Measurements from ENCODE around the gene STMN3. TPM values are rescaled to one million over a fixed set of nuclear protein-coding genes. Genes with fewer than 3 reads are reported as not detected.

The STMN3 gene
- total RNA-seq, 1 experiment from 2014 or later = 49.8 TPM

GRCh38 chr20:63590218-63591146 is 62.7 kb downstream of the STMN3 start:
- DNase-seq (ENCODE audit: low read depth) = no peak

Other genes starting within 250 kb of the STMN3 start
- not detected in 2 replicates for gene KCNQ2, start 180.8 kb downstream of the STMN3 start, total RNA-seq (2014; rRNA removed)
- 0.32 and 0.46 TPM in 2 replicates for gene EEF1A2, start 154.3 kb downstream of the STMN3 start, total RNA-seq (2014; rRNA removed)
- 154 and 194 TPM in 2 replicates for gene PPDPF, start 132.7 kb downstream of the STMN3 start, total RNA-seq (2014; rRNA removed)
- 0.40 and 0.45 TPM in 2 replicates for gene PTK6, start 116.0 kb downstream of the STMN3 start, total RNA-seq (2014; rRNA removed)
- gene SRMS, start 105.7 kb downstream of the STMN3 start, total RNA-seq (2014; rRNA removed) = not detected in 2 replicates
- 0.13 and 0.46 TPM in 2 replicates for gene FNDC11, start 99.3 kb downstream of the STMN3 start, total RNA-seq (2014; rRNA removed)
- 21.0 and 21.9 TPM in 2 replicates for gene HELZ2, start 79.2 kb downstream of the STMN3 start, total RNA-seq (2014; rRNA removed)
- 12.7 and 14.9 TPM in 2 replicates for gene GMEB2, start 26.3 kb downstream of the STMN3 start, total RNA-seq (2014; rRNA removed)
- gene RTEL1, start 4.9 kb upstream of the STMN3 start, total RNA-seq (2014; rRNA removed) = 21.9 and 31.2 TPM in 2 replicates
- 6.2 and 6.7 TPM in 2 replicates for gene TNFRSF6B, start 43.2 kb upstream of the STMN3 start, total RNA-seq (2014; rRNA removed)
- 49.4 and 54.8 TPM in 2 replicates for gene ARFRP1, start 54.6 kb upstream of the STMN3 start, total RNA-seq (2014; rRNA removed)
- 31.5 and 40.1 TPM in 2 replicates for gene ZGPAT, start 54.6 kb upstream of the STMN3 start, total RNA-seq (2014; rRNA removed)
- gene LIME1, start 83.2 kb upstream of the STMN3 start, total RNA-seq (2014; rRNA removed) = 16.2 and 19.1 TPM in 2 replicates
- 150 and 157 TPM in 2 replicates for gene SLC2A4RG, start 86.4 kb upstream of the STMN3 start, total RNA-seq (2014; rRNA removed)
- 7.6 and 9.1 TPM in 2 replicates for gene ZBTB46, start 177.8 kb upstream of the STMN3 start, total RNA-seq (2014; rRNA removed)
- gene ABHD16B, start 208.1 kb upstream of the STMN3 start, total RNA-seq (2014; rRNA removed) = not detected in 2 replicates
- gene TPD52L2, start 211.8 kb upstream of the STMN3 start, total RNA-seq (2014; rRNA removed) = 118 and 119 TPM in 2 replicates
- 63.2 and 64.1 TPM in 2 replicates for gene DNAJC5, start 241.7 kb upstream of the STMN3 start, total RNA-seq (2014; rRNA removed)